SU-DHL-6 (cell line): Measurements from ENCODE around the gene ZNF302.

Source experiments
- H2AFZ ChIP-seq: fragments of 200-600 bp; sonication (generic); 2 replicates; pipeline ENCODE4 v1.6.1; 2014; ENCODE audit warnings: low read depth, mild to moderate bottlenecking, moderate library complexity, mixed read lengths, antibody characterized with exemption, low read length; ENCODE audit not compliant: severe bottlenecking
- H3F3A ChIP-seq: fragments of 200-600 bp; shearing (Covaris generic); 2 replicates; pipeline ENCODE4 v1.6.0; 2016; ENCODE audit warnings: antibody characterized with exemption, mild to moderate bottlenecking; ENCODE audit not compliant: insufficient read depth
- H3K27ac ChIP-seq: fragments of 200-600 bp; sonication (generic); 2 replicates; pipeline ENCODE4 v1.5.1; 2016; ENCODE audit warnings: low read depth, mild to moderate bottlenecking, low read length, moderate library complexity, mixed read lengths
- H3K27me3 ChIP-seq: fragments of 200-600 bp; sonication (generic), shearing (Covaris generic); 2 replicates; pipeline ENCODE4 v1.6.0; 2014; ENCODE audit warnings: mild to moderate bottlenecking, low read length
- H3K36me3 ChIP-seq: fragments of 200-600 bp; sonication (generic); 2 replicates; pipeline ENCODE4 v1.6.1; 2014; ENCODE audit warnings: mild to moderate bottlenecking, low read length, mixed read lengths
- H3K4me2 ChIP-seq: fragments of 300-600, 200-600 bp; shearing (Covaris generic), sonication (generic); 2 replicates; pipeline ENCODE4 v1.6.0; 2014; ENCODE audit warnings: low read length, low read depth, mild to moderate bottlenecking; ENCODE audit not compliant: poor library complexity, severe bottlenecking
- H3K4me3 ChIP-seq: fragments of 200-600 bp; sonication (generic); 2 replicates; pipeline ENCODE4 v1.5.1; 2014; ENCODE audit warnings: antibody characterized with exemption, low read length, mild to moderate bottlenecking, mixed read lengths; ENCODE audit not compliant: insufficient read depth, poor library complexity, severe bottlenecking
- H3K79me2 ChIP-seq: fragments of 200-600 bp; sonication (generic); 2 replicates; pipeline ENCODE4 v1.6.1; 2014; ENCODE audit warnings: mild to moderate bottlenecking, low read length, moderate library complexity; ENCODE audit not compliant: insufficient read depth
- H3K9ac ChIP-seq: fragments of 200-600 bp; sonication (generic); 2 replicates; pipeline ENCODE4 v1.7.0; 2014; ENCODE audit warnings: mild to moderate bottlenecking, low read length
- H3K9me2 ChIP-seq: fragments of 200-600 bp; sonication (generic); replicated peaks from 2 replicates; pipeline ENCODE4 v1.6.1; 2014; ENCODE audit warnings: low read length; ENCODE audit not compliant: insufficient read depth
- H3K9me3 ChIP-seq: fragments of 200-600 bp; sonication (generic); 2 replicates; pipeline ENCODE4 v1.6.1; 2014; ENCODE audit warnings: low read length, mixed read lengths; ENCODE audit not compliant: insufficient read depth
- H4K20me1 ChIP-seq: fragments of 200-600 bp; sonication (generic); 2 replicates; pipeline ENCODE4 v1.6.1; 2014; ENCODE audit warnings: low read depth, mild to moderate bottlenecking, antibody characterized with exemption, low read length, moderate library complexity, mixed read lengths
- CTCF ChIP-seq: fragments of 200-600 bp; sonication (generic); IDR thresholded peaks from one replicate; pipeline ENCODE4 v1.5.1; 2017; ENCODE audit warnings: antibody characterized with exemption, mild to moderate bottlenecking, low read length, moderate library complexity; ENCODE audit not compliant: insufficient read depth, poor library complexity, severe bottlenecking
- EZH2phosphoT487 ChIP-seq: fragments of 200-600 bp; sonication (generic), shearing (Covaris generic); conservative IDR thresholded peaks from 2 replicates; pipeline ENCODE4 v1.6.1; 2018; ENCODE audit warnings: mild to moderate bottlenecking, antibody characterized with exemption, low read length, moderate library complexity, mixed read lengths

The ZNF302 gene

GRCh38 chr19:34707661-34708060 lies 30.2 kb downstream of the ZNF302 start:
- H3K9ac ChIP-seq = no peak overlapping the region
- H4K20me1 ChIP-seq = no peaks in the 10 kb centered on the region
- H3K36me3 ChIP-seq = no peaks in the 10 kb centered on the region
- no peak for TF ChIP-seq CTCF
- no peak for TF ChIP-seq EZH2phosphoT487
- H3K4me3 ChIP-seq = no peak overlapping the region
- no peak overlapping the region for H3K4me2 ChIP-seq
- H3K9me2 ChIP-seq = no peaks in the 10 kb centered on the region
- no peaks in the 10 kb centered on the region for H3K79me2 ChIP-seq
- no peak overlapping the region for H3K27ac ChIP-seq
- no peak overlapping the region for H2AFZ ChIP-seq
- H3K9me3 ChIP-seq = no peaks in the 10 kb centered on the region
- no peaks in the 10 kb centered on the region for H3F3A ChIP-seq
- H3K27me3 ChIP-seq = no peaks in the 10 kb centered on the region

DNA sequence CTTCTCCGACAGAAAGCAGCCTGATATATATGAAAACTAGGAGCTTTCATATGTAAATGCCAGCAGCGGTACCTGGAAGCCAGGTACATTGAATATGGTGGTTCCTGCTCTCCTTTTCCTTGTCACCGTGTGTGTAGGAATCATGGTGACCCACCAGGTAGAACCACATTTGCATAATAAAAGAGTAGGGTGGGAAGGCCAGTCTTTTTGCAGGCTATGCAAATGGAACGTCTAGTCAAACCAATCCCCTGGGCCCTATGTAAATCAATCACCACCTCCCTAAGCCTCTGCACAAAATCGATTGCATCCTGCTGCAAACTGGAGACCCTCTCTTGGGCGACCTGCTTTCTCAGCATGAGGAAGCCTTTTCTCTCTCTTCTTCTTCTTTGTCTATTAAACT lies 34.4 kb downstream of the ZNF302 start:
- H3K27me3 ChIP-seq = no peaks in the 10 kb centered on the region
- no peak overlapping the region for H3K4me3 ChIP-seq
- TF ChIP-seq EZH2phosphoT487 (no peak), CTCF (no peak)
- H3K9me2 ChIP-seq = no peaks in the 10 kb centered on the region
- no peaks in the 10 kb centered on the region for H3K79me2 ChIP-seq
- H4K20me1 ChIP-seq = no peaks in the 10 kb centered on the region
- H3K4me2 ChIP-seq = no peak overlapping the region
- no peaks in the 10 kb centered on the region for H3K36me3 ChIP-seq
- no peak overlapping the region for H2AFZ ChIP-seq
- no peak overlapping the region for H3K27ac ChIP-seq
- H3F3A ChIP-seq = no peaks in the 10 kb centered on the region
- peaks cover 16% of the 10 kb centered on the region; the same call in 1 of the 2 replicates for H3K9me3 ChIP-seq
- H3K9ac ChIP-seq = no peak overlapping the region

DNA sequence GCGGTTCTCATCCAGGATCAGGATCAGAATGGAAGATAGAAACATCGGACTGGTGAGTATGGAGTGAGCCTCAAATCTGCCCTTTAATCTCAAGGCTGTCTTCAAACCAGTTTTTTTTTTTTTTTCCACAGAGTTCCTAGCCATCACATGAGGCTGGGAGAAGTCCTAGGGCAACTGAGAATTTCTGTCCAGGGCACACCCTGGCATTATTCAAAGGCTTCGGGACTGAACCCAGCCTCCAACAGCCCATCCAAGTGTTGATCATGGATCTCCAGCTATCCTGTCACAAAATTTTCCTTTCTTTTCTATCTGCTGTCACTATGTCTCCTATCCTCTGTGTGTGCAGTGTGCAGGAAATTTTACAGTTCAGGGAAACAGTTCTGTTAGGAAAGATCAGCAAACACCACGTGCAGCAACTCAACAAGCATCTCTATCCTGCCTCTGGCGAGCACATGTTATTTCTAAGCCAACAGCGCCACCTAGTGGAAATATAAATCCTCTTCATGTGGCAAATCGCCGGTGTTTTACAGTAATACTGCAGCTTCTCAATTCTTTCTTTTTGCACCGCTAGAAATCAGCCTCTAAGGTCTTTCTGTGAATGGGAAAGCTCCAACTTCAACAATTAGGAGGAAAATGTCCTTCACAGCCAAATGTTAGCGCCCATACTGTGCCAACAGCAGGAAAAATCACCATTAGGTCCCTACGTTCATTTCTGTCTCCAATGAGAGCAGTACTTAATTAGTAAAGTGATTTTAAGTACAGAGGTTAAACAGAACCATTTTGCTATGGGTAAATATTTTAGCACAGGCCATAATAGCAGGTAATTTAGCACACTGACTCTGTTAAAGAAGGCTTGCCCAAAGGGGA lies 35.1 kb downstream of the ZNF302 start:
- H3K9me3 ChIP-seq = peaks cover 16% of the 10 kb centered on the region; the same call in 1 of the 2 replicates

More for the DNA sequence above, 35.1 kb downstream of the ZNF302 start:
- H3K9me2 ChIP-seq = no peaks in the 10 kb centered on the region
- no peaks in the 10 kb centered on the region for H3K36me3 ChIP-seq
- H3K4me3 ChIP-seq = no peak overlapping the region
- H3K9ac ChIP-seq = no peak overlapping the region
- no peak overlapping the region for H2AFZ ChIP-seq
- no peaks in the 10 kb centered on the region for H3K79me2 ChIP-seq
- no peaks in the 10 kb centered on the region for H3K27me3 ChIP-seq
- no peak overlapping the region for H3K27ac ChIP-seq
- no peaks in the 10 kb centered on the region for H3F3A ChIP-seq
- no peaks in the 10 kb centered on the region for H4K20me1 ChIP-seq
- no peak for TF ChIP-seq EZH2phosphoT487
- no peak for TF ChIP-seq CTCF
- H3K4me2 ChIP-seq = no peak overlapping the region
